WTC11 (cell line): ENCODE results near the gene PRR5. TPM values are rescaled to one million over a fixed set of nuclear protein-coding genes. Genes with fewer than 3 reads are reported as not detected.
"Not testable (repeated sequence)": the region's sequence is repeated elsewhere in the genome, so short reads cannot be mapped to it uniquely, and the experiment has no call there.

Experiments
- ATAC-seq: fragments of 200-7000 bp; cut with Tn5 transposase; 2 replicates; pipeline ENCODE4 v1.10.0; 2021; ENCODE audit warnings: mild to moderate bottlenecking, moderate library complexity
- CTCF ChIA-PET: fragments of 300-600 bp; sonication (Branson Sonifier 250); formaldehyde crosslinking; loops from one replicate; lab custom pipeline; 2021; ENCODE audit warnings: antibody characterized with exemption; lab: Charles Lee
- POLR2A ChIA-PET: fragments of 350-600 bp; sonication (Branson Sonifier 250); formaldehyde crosslinking; loops from one replicate; lab custom pipeline; 2021; ENCODE audit warnings: antibody characterized with exemption; lab: Charles Lee
- DNase-seq: peaks from one replicate; pipeline ENCODE4 v3.0.0; 2021; ENCODE audit warnings: low spot score
- H3K27ac Mint-ChIP-seq: 2 replicates; pipeline ENCODE4 v1.8.0; 2021; ENCODE audit warnings: mixed read lengths
- H3K27me3 Mint-ChIP-seq: 2 replicates; pipeline ENCODE4 v1.8.0; 2021; ENCODE audit warnings: low read depth, mild to moderate bottlenecking, moderate library complexity, mixed read lengths
- H3K36me3 Mint-ChIP-seq: 2 replicates; pipeline ENCODE4 v1.8.0; 2021; ENCODE audit warnings: mixed read lengths
- H3K4me1 Mint-ChIP-seq: 2 replicates; pipeline ENCODE4 v1.8.0; 2022; ENCODE audit warnings: mixed read lengths
- H3K4me3 Mint-ChIP-seq: 2 replicates; pipeline ENCODE4 v1.8.0; 2021; ENCODE audit warnings: mild to moderate bottlenecking, moderate library complexity, mixed read lengths
- H3K9me3 Mint-ChIP-seq: 2 replicates; pipeline ENCODE4 v1.8.0; 2021; ENCODE audit warnings: mixed read lengths
- CREM ChIP-seq: sonication (generic); formaldehyde crosslinking; IDR thresholded peaks from 2 replicates; pipeline ENCODE4 v1.8.1; 2022; ENCODE audit warnings: mild to moderate bottlenecking, missing genetic modification reagents, moderate library complexity
- ELF4 ChIP-seq: sonication (generic); formaldehyde crosslinking; IDR thresholded peaks from 2 replicates; pipeline ENCODE4 v1.8.1; 2022; ENCODE audit warnings: low read depth, mild to moderate bottlenecking, moderate library complexity, missing genetic modification reagents
- FOXP1 ChIP-seq: sonication (generic); formaldehyde crosslinking; IDR thresholded peaks from 2 replicates; pipeline ENCODE4 v1.8.0; 2022; ENCODE audit warnings: missing genetic modification reagents, mild to moderate bottlenecking, moderate library complexity, borderline replicate concordance
- SMAD4 ChIP-seq: sonication (generic); formaldehyde crosslinking; IDR thresholded peaks from 2 replicates; pipeline ENCODE4 v1.8.0; 2022; ENCODE audit warnings: mild to moderate bottlenecking, missing genetic modification reagents
- TCF7 ChIP-seq: sonication (generic); formaldehyde crosslinking; IDR thresholded peaks from 2 replicates; pipeline ENCODE4 v1.8.0; 2022; ENCODE audit warnings: mild to moderate bottlenecking, low read depth, missing genetic modification reagents, moderate library complexity
- ZNF416 ChIP-seq: fragments of 250-450 bp; sonication (Bioruptor Pico); IDR thresholded peaks from 2 replicates; pipeline ENCODE4 v1.9.0; 2021; ENCODE audit warnings: mild to moderate bottlenecking, inconsistent platforms
- total RNA-seq: library from RNA; stranded (reverse); gene quantifications from 3 replicates; pipeline ENCODE4 v1.2.3, GENCODE V29; 2021
- TF ChIP-seq, protein P1 (sequence below): sonication (generic); formaldehyde crosslinking; IDR thresholded peaks from 2 replicates; pipeline ENCODE4 v1.8.0; 2022; ENCODE audit warnings: mild to moderate bottlenecking, missing genetic modification reagents
- TF ChIP-seq, protein P2 (sequence below): fragments of 250-450 bp; sonication (Bioruptor Pico); IDR thresholded peaks from 2 replicates; pipeline ENCODE4 v1.9.0; 2021; ENCODE audit warnings: mild to moderate bottlenecking
- TF ChIP-seq, protein P3 (sequence below): fragments of 250-450 bp; sonication (Bioruptor Pico); IDR thresholded peaks from 2 replicates; pipeline ENCODE4 v1.9.0; 2021; ENCODE audit warnings: moderate library complexity, mild to moderate bottlenecking, inconsistent platforms, borderline replicate concordance
- TF ChIP-seq, protein P4 (sequence below): sonication (generic); formaldehyde crosslinking; IDR thresholded peaks from 2 replicates; pipeline ENCODE4 v1.8.1; 2023; ENCODE audit warnings: mild to moderate bottlenecking, missing genetic modification reagents
- TF ChIP-seq, protein P5 (sequence below): sonication (generic); formaldehyde crosslinking; IDR thresholded peaks from 2 replicates; pipeline ENCODE4 v1.8.0; 2023; ENCODE audit warnings: missing genetic modification reagents, mild to moderate bottlenecking, borderline replicate concordance
- TF ChIP-seq, protein P6 (sequence below): sonication (generic); formaldehyde crosslinking; IDR thresholded peaks from 2 replicates; pipeline ENCODE4 v1.8.1; 2023; ENCODE audit warnings: mild to moderate bottlenecking, missing genetic modification reagents

PRR5 gene
- total RNA-seq, 1 experiment from 2014 or later = 15.6 TPM

DNA sequence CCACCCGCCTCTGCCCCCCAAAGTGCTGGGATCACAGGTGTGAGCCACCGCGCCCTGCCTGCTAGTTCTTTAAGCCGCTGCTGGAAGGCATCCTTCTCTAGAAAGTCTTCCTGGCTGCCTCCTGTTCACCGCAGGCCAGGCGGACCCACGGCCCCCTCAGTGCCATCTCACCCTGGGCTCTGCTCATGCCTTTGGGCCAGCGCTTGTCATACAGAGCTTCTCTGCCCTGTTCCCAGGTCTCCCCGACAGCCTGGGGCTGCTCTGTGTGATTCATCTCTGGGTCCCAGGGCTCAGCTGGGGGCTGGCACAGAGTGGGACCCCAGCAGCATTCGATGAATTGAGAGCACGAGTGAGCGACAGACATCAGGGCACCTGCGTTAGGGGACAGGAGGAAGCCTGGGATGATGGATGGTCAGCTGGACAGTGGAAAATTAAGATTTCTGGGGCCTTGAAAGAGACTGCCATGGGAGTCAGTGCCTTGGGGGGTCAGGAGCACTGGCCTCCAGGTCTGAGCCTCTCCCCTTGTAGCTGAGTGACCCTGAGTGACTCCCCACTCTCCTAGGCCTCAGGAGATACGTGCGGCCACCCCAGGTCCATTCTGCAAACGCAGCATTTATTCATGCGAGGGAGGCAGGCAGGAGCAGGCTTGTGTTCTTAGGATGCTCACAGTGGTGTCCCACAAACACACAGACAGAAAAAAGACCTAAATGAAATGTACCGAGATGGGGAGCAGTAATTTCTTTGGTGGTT is 23.3 kb upstream of the PRR5 start (continued):
- TF ChIP-seq SMAD4 (CRISPR knock-in tag) = no peak
- no peak for TF ChIP-seq ELF4 (CRISPR knock-in tag)
- no peak for TF ChIP-seq FOXP1 (CRISPR knock-in tag)
- TF ChIP-seq, protein P1, sequence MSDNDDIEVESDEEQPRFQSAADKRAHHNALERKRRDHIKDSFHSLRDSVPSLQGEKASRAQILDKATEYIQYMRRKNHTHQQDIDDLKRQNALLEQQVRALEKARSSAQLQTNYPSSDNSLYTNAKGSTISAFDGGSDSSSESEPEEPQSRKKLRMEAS = no peak
- no peak for TF ChIP-seq ZNF416 (CRISPR knock-in tag)
- TF ChIP-seq, protein P2, sequence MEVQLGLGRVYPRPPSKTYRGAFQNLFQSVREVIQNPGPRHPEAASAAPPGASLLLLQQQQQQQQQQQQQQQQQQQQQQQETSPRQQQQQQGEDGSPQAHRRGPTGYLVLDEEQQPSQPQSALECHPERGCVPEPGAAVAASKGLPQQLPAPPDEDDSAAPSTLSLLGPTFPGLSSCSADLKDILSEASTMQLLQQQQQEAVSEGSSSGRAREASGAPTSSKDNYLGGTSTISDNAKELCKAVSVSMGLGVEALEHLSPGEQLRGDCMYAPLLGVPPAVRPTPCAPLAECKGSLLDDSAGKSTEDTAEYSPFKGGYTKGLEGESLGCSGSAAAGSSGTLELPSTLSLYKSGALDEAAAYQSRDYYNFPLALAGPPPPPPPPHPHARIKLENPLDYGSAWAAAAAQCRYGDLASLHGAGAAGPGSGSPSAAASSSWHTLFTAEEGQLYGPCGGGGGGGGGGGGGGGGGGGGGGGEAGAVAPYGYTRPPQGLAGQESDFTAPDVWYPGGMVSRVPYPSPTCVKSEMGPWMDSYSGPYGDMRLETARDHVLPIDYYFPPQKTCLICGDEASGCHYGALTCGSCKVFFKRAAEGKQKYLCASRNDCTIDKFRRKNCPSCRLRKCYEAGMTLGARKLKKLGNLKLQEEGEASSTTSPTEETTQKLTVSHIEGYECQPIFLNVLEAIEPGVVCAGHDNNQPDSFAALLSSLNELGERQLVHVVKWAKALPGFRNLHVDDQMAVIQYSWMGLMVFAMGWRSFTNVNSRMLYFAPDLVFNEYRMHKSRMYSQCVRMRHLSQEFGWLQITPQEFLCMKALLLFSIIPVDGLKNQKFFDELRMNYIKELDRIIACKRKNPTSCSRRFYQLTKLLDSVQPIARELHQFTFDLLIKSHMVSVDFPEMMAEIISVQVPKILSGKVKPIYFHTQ (CRISPR knock-in tag) = no peak
- TF ChIP-seq CREM (CRISPR knock-in tag) = no peak
- TF ChIP-seq, protein P3, sequence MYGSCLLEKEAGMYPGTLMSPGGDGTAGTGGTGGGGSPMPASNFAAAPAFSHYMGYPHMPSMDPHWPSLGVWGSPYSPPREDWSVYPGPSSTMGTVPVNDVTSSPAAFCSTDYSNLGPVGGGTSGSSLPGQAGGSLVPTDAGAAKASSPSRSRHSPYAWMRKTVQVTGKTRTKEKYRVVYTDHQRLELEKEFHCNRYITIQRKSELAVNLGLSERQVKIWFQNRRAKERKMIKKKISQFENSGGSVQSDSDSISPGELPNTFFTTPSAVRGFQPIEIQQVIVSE (CRISPR knock-in tag) = no peak
- TF ChIP-seq TCF7 (CRISPR knock-in tag) = no peak
- TF ChIP-seq, protein P4, sequence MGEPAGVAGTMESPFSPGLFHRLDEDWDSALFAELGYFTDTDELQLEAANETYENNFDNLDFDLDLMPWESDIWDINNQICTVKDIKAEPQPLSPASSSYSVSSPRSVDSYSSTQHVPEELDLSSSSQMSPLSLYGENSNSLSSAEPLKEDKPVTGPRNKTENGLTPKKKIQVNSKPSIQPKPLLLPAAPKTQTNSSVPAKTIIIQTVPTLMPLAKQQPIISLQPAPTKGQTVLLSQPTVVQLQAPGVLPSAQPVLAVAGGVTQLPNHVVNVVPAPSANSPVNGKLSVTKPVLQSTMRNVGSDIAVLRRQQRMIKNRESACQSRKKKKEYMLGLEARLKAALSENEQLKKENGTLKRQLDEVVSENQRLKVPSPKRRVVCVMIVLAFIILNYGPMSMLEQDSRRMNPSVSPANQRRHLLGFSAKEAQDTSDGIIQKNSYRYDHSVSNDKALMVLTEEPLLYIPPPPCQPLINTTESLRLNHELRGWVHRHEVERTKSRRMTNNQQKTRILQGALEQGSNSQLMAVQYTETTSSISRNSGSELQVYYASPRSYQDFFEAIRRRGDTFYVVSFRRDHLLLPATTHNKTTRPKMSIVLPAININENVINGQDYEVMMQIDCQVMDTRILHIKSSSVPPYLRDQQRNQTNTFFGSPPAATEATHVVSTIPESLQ (CRISPR knock-in tag) = no peak
- TF ChIP-seq, protein P5, sequence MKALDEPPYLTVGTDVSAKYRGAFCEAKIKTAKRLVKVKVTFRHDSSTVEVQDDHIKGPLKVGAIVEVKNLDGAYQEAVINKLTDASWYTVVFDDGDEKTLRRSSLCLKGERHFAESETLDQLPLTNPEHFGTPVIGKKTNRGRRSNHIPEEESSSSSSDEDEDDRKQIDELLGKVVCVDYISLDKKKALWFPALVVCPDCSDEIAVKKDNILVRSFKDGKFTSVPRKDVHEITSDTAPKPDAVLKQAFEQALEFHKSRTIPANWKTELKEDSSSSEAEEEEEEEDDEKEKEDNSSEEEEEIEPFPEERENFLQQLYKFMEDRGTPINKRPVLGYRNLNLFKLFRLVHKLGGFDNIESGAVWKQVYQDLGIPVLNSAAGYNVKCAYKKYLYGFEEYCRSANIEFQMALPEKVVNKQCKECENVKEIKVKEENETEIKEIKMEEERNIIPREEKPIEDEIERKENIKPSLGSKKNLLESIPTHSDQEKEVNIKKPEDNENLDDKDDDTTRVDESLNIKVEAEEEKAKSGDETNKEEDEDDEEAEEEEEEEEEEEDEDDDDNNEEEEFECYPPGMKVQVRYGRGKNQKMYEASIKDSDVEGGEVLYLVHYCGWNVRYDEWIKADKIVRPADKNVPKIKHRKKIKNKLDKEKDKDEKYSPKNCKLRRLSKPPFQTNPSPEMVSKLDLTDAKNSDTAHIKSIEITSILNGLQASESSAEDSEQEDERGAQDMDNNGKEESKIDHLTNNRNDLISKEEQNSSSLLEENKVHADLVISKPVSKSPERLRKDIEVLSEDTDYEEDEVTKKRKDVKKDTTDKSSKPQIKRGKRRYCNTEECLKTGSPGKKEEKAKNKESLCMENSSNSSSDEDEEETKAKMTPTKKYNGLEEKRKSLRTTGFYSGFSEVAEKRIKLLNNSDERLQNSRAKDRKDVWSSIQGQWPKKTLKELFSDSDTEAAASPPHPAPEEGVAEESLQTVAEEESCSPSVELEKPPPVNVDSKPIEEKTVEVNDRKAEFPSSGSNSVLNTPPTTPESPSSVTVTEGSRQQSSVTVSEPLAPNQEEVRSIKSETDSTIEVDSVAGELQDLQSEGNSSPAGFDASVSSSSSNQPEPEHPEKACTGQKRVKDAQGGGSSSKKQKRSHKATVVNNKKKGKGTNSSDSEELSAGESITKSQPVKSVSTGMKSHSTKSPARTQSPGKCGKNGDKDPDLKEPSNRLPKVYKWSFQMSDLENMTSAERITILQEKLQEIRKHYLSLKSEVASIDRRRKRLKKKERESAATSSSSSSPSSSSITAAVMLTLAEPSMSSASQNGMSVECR = no peak
- TF ChIP-seq, protein P6, sequence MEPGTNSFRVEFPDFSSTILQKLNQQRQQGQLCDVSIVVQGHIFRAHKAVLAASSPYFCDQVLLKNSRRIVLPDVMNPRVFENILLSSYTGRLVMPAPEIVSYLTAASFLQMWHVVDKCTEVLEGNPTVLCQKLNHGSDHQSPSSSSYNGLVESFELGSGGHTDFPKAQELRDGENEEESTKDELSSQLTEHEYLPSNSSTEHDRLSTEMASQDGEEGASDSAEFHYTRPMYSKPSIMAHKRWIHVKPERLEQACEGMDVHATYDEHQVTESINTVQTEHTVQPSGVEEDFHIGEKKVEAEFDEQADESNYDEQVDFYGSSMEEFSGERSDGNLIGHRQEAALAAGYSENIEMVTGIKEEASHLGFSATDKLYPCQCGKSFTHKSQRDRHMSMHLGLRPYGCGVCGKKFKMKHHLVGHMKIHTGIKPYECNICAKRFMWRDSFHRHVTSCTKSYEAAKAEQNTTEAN (CRISPR knock-in tag) = no peak

DNA sequence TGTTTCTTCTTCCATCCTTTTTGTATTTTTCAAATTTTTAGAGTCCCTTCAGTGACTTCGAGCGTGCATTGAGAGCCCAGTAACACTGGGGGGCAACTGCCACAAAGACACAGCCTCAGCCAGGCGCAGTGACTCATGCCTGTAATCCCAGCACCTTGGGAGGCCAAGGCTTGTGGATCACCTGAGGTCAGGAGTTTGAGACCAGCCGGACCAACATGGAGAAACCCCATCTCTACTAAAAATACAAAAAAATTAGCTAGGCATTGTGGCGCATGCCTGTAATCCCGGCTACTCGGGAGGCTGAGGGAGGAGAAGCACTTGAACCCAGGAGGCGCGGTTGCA is 22.7 kb upstream of the PRR5 start:
- H3K9me3 Mint-ChIP-seq, H3K27me3 Mint-ChIP-seq, ATAC-seq, POLR2A ChIA-PET, H3K4me3 Mint-ChIP-seq, H3K27ac Mint-ChIP-seq, H3K36me3 Mint-ChIP-seq, H3K4me1 Mint-ChIP-seq, DNase-seq, CTCF ChIA-PET: not testable (repeated sequence)
